ENCODE data around the gene ANKS6. TPM values are rescaled to one million over a fixed set of nuclear protein-coding genes. Genes with fewer than 3 reads are reported as not detected.

ANKS6 gene
- total and polyA plus RNA-seq, 9 of the 15 experiments (the other 6 are each of a cell fraction or from before 2014, with no cell fraction given): 9.9 to 74.5 (median 36.9) TPM

- in situ Hi-C loops (cut with MboI): no loop called here
- Histone ChIP-seq H3K9ac (ENCODE audit: insufficient read depth in 1 of 2, low read depth in 2 of 2, low read length in 2 of 2) (no peak overlapping the region), H3K9me1 (ENCODE audit: control insufficient read depth, insufficient read depth, low read length) (no peaks in the 10 kb centered on the region), H3K27ac (ENCODE audit: extremely low read depth, low read depth, low read length) (no peak overlapping the region), H3K4me2 (ENCODE audit: insufficient read depth, low read length) (no peak overlapping the region), H4K20me1 (replicated peaks; ENCODE audit: control insufficient read depth, insufficient read depth, low read length) (no peaks in the 10 kb centered on the region), H2AFZ (ENCODE audit: low read depth, low read length) (no peak overlapping the region), H3K4me3 (no peak overlapping the region), H3K27me3 (ENCODE audit: control insufficient read depth in 2 of 2, insufficient read depth in 2 of 2, low read length in 2 of 2) (no peaks in the 10 kb centered on the region), H3K4me1 (replicated peaks in 1 of 2; ENCODE audit: control insufficient read depth in 2 of 2, insufficient read depth in 2 of 2, low read length in 2 of 2) (peaks cover 24 to 34% of the 10 kb centered on the region in 2 experiments), H3K36me3 (ENCODE audit: control insufficient read depth, insufficient read depth, low read length) (peaks cover 2% of the 10 kb centered on the region; the same call in 1 of the 3 replicates), H3K79me2 (ENCODE audit: control insufficient read depth, insufficient read depth, low read length) (peaks cover 13% of the 10 kb centered on the region), H3K9me3 (replicated peaks; ENCODE audit: control insufficient read depth, insufficient read depth, low read depth, low read length) (no peaks in the 10 kb centered on the region)
- TF ChIP-seq ZNF551 (CRISPR knock-in tag; IDR thresholded peaks at IDR 0.05) (no peak), NFIC (IDR thresholded peaks at IDR 0.05) (peak; percentile 63), TSHZ1 (CRISPR knock-in tag; IDR thresholded peaks at IDR 0.05) (no peak)
- no peak for ATAC-seq
- FAIRE-seq: no peak
- no TSS peak for BruUV-seq (replicated peaks)
- DNase-seq (ENCODE audit: extremely low read depth in 1 of 4, low spot score in 3 of 4): no peak
- ChIA-PET POLR2A (interaction anchor here (1.0 kb wide), 1 partner anchor 15 kb away, joined by 3 read pairs; no protein-coding TSS in a partner anchor), CTCF (ENCODE audit: low intra/inter-chr PET ratio) (no interaction called here)
- 18% methylated on average over 2 of the region's 2 CpGs for WGBS (ENCODE audit: insufficient coverage, low coverage, missing lambda C conversion rate)
- intact Hi-C loops (cut with micrococcal nuclease): no loop called here
Measured at GRCh38 chr9:98804083-98804482, 7.7 kb upstream of the ANKS6 start.

Measured in K562 (cell line).